OCI-LY3 (cell line): ENCODE results near the gene TMEM119.
"Not testable (repeated sequence)": the region's sequence is repeated elsewhere in the genome, so short reads cannot be mapped to it uniquely, and the experiment has no call there.

Experiments used
- EZH2phosphoT487 ChIP-seq: fragments of 200-600 bp; shearing (Covaris generic); IDR thresholded peaks from 2 replicates; pipeline ENCODE4 v1.6.1; 2018; ENCODE audit warnings: antibody characterized with exemption, mixed run types, low read depth
- TF ChIP-seq, protein P1 (sequence below): fragments of 200-600, 300-600 bp; sonication (generic); IDR thresholded peaks from 2 replicates; pipeline ENCODE4 v1.5.1; 2014; ENCODE audit warnings: antibody characterized with exemption, low read length, low read depth

DNA sequence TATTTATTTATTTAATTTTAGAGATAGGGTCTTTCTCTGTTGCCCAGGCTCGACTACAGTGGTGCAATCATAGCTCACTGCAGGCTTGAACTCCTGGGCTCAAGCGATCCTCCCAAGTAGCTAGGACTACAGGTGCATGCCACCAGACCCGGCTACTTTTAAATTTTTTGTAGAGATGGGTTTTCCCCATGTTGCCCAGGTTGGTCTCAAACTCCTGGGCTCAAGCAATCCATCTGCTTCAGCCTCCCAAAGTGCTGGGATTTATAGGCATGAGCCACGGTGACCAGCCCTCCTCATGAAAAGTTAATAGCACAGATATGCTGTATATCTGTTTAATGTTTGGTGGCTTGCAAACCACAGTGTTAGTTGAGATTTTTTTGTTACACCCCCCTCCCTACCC lies 33.4 kb upstream of the TMEM119 start:
- TF ChIP-seq, protein P1, sequence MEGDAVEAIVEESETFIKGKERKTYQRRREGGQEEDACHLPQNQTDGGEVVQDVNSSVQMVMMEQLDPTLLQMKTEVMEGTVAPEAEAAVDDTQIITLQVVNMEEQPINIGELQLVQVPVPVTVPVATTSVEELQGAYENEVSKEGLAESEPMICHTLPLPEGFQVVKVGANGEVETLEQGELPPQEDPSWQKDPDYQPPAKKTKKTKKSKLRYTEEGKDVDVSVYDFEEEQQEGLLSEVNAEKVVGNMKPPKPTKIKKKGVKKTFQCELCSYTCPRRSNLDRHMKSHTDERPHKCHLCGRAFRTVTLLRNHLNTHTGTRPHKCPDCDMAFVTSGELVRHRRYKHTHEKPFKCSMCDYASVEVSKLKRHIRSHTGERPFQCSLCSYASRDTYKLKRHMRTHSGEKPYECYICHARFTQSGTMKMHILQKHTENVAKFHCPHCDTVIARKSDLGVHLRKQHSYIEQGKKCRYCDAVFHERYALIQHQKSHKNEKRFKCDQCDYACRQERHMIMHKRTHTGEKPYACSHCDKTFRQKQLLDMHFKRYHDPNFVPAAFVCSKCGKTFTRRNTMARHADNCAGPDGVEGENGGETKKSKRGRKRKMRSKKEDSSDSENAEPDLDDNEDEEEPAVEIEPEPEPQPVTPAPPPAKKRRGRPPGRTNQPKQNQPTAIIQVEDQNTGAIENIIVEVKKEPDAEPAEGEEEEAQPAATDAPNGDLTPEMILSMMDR, result not testable (repeated sequence)
- not testable (repeated sequence) for TF ChIP-seq EZH2phosphoT487
